NT2/D1 (cell line): ENCODE measurements around the gene SLC25A48.
"Not testable (repeated sequence)": the region's sequence is repeated elsewhere in the genome, so short reads cannot be mapped to it uniquely, and the experiment has no call there.

Experiments used
- DNase-seq: peaks from one replicate; pipeline ENCODE4 v3.0.0-alpha.2; 2011; ENCODE audit warnings: low read depth, low spot score
- H3K27me3 ChIP-seq: 2 replicates; pipeline ENCODE4 v1.6.0; 2011; ENCODE audit warnings: mild to moderate bottlenecking; ENCODE audit not compliant: insufficient read length, insufficient read depth
- H3K36me3 ChIP-seq: 2 replicates; pipeline ENCODE4 v1.6.1; 2011; ENCODE audit warnings: mild to moderate bottlenecking, low read length, mixed read lengths; ENCODE audit not compliant: insufficient read depth, insufficient read length
- H3K4me1 ChIP-seq: 2 replicates; pipeline ENCODE4 v1.5.1; 2011; ENCODE audit not compliant: insufficient read depth, insufficient read length
- H3K4me3 ChIP-seq: 2 replicates; pipeline ENCODE4 v1.5.1; 2011; ENCODE audit warnings: low read depth; ENCODE audit not compliant: insufficient read length
- H3K9ac ChIP-seq: 2 replicates; pipeline ENCODE4 v1.6.0; 2011; ENCODE audit warnings: low read depth; ENCODE audit not compliant: insufficient read length
- H3K9me3 ChIP-seq: 2 replicates; pipeline ENCODE4 v1.5.1; 2011; ENCODE audit warnings: mild to moderate bottlenecking, low read length; ENCODE audit not compliant: insufficient read depth
- SUZ12 ChIP-seq: IDR thresholded peaks from 2 replicates; pipeline ENCODE4 v1.6.1; 2011; ENCODE audit not compliant: insufficient read length, insufficient read depth; ENCODE audit errors: extremely low read depth
- YY1 ChIP-seq: IDR thresholded peaks from 2 replicates; pipeline ENCODE4 v1.6.1; 2011; ENCODE audit not compliant: insufficient read length, insufficient read depth
- ZNF274 ChIP-seq: IDR thresholded peaks from 2 replicates; pipeline ENCODE4 v1.6.1; 2011; ENCODE audit warnings: mild to moderate bottlenecking, low read depth, low read length

Gene SLC25A48

DNA sequence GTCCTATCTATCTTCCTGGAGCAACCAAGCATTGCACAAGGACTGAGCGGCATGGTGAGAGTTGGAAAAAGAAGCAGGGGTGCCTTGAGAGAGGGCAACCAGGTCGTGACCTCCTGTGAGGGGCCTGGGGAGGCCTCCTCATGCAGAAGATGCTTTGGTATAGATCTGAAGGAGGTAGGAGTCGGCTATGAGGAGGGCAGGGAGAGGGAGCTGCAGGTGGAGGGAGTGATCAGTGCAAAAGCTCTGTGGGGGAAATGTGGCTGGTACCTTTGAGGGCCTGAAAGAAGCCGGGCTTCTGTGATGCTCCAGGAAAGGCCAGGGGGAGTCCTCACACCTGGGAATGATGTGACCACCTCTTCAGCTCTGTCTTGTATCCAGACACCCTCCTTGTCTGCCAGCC lies 3.6 kb upstream of the SLC25A48 start:
- no peak for TF ChIP-seq ZNF274
- TF ChIP-seq SUZ12, result no peak
- no peak for TF ChIP-seq YY1
- Histone ChIP-seq H3K9ac (no peak overlapping the region), H3K36me3 (no peaks in the 10 kb centered on the region), H3K4me3 (no peak overlapping the region), H3K27me3 (peaks cover 75% of the 10 kb centered on the region), H3K9me3 (no peaks in the 10 kb centered on the region), H3K4me1 (no peaks in the 10 kb centered on the region)
- no peak for DNase-seq

DNA sequence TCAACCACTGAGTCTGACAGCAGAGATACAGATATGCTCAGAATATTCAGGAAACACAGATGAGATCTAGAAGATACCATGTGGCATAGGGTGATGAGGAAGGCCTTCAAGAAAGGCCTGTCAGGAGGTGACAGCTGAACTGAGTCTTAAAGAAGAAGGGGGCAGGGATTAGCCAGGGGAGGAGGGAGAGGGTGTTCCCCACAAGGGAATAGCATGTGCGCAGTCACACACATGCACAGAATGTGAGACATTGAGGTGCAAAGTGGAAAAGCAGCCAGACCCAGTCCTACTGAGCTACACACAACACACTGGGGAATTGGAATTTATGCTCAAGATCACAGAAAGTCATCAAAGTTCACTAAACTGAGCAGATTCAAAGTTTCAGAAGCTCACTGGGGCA lies 3.0 kb upstream of the SLC25A48 start:
- DNase-seq, result no peak
- H3K36me3 ChIP-seq, result no peaks in the 10 kb centered on the region
- H3K27me3 ChIP-seq, result peaks cover 81% of the 10 kb centered on the region
- H3K9me3 ChIP-seq, result no peaks in the 10 kb centered on the region
- no peaks in the 10 kb centered on the region for H3K4me1 ChIP-seq
- no peak overlapping the region for H3K9ac ChIP-seq
- H3K4me3 ChIP-seq, result no peak overlapping the region
- no peak for TF ChIP-seq ZNF274
- no peak for TF ChIP-seq YY1
- TF ChIP-seq SUZ12, result no peak

DNA sequence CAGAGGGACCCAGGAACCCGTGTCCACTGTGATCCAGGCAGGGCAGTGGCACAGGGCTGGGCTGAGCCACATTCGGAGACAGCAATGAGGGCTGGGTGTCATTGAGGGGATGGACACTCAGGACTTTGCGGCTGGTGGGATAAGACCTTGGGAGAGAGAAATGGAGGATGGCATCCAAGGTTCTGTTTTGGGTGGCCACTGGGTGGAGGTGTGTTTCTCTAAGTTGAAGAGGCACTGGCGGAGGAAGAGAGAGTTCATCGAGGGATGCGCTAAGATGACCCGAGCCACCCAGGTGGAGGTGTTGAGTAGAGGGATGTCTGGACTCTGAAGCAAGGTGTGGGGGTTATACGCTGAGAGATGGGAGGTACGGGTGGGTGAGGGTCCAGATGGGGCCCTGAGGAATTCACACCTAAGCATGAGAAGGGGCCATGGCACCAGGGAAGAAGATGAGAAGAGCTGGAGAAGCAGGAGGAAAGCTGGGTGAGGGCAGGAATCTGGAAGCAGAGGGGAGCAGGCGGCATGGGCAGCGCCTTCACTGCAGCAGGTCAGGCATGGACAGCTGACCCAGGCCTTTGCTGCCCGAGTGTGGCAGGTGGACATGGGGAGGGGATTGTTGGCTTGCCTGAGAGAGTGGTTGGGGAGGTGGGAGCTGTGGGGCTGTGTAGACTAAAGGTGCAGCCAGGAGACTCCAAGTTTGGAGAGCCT lies 2.5 kb upstream of the SLC25A48 start:
- no peaks in the 10 kb centered on the region for H3K4me1 ChIP-seq
- no peak for DNase-seq
- TF ChIP-seq SUZ12 (no peak), ZNF274 (no peak), YY1 (no peak)
- peaks cover 83% of the 10 kb centered on the region for H3K27me3 ChIP-seq
- no peaks in the 10 kb centered on the region for H3K36me3 ChIP-seq
- H3K4me3 ChIP-seq, result no peak overlapping the region
- H3K9me3 ChIP-seq, result no peaks in the 10 kb centered on the region
- no peak overlapping the region for H3K9ac ChIP-seq

DNA sequence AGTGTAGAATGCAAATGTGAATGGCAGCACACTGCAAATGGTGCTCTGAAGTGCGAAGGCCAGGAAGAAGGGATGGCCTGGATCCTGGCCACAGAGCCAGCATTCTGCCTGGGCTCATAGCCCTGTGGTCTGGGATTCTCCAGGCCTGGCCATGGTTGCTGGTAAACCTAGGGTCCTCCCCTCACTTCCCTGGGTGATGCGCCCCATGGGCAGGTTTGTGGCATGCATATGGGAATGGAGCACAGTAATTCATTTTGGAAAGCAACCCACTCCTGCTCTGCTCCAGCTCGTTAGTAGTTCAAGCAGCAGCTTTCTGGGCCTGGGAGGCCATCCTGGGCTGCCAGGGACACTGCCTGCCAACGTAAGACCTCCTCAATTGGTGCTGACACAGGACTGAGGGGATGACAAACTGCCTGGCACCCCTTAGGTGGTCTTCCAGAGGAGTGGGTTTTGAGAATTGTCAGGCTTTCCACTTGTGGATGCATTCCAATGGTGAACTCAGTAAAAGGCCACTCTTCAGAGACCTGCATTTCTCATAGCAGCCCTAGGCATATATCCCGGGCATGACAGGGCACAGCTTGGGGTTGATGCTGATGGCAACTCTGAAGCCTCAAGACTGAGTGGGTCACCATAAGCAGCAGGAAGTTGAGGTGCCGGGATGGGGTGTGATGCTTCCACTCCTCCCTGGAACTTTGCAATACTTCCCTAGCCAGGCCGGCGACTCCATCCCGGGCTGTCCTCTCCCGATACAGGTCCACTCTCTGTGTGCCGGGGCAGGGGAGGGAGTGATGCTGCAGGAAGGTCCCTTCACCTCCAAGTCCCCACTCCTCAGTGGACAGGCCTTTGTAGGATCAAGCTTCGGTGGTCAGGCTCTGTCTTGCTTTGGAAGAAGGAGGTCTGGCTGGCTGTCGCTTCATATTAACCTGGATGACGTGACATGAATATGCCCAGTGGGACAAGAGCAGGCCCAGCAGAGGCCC lies 1.2 kb upstream of the SLC25A48 start:
- peaks cover 83% of the 10 kb centered on the region for H3K27me3 ChIP-seq
- peaks cover 5% of the 10 kb centered on the region; the same call in 1 of the 2 replicates for H3K9me3 ChIP-seq
- TF ChIP-seq YY1 (no peak), SUZ12 (no peak), ZNF274 (no peak)

DNA sequence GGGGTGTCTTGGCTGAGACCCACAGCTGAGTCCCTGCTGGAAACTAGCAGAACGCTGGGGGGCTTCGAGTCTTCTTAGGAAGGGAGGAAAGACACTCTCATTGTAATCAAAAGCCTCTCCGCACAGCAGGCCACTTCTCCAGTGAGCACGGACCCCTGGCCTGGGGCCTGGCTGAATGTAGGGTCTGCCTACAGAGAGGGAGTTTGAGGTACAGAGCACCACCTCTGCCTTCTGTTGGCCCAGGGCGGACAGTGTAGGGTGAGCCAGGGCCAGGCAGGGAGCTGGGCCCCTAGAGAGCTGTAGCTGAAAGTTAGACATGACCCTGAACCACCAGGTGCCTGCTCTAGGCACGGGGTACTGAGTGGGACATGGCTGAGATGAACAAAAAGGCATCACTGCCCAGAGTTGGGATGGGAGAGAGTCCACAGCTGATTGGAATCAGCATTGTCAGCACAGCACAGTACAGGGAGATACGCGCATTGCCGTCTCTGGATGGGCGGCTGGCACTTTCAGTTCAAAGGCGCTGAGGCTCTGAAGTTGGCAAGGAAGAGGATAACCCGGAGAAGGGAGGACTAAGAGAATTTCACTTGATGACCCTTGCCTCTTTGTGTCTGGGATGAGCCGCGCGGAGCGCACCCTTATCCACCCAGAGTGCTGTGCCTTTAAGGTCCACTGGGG lies 363 bp upstream of the SLC25A48 start:
- Histone ChIP-seq H3K4me3 (peak overlapping the region; percentile 58), H3K4me1 (no peaks in the 10 kb centered on the region), H3K27me3 (peaks cover 74% of the 10 kb centered on the region), H3K9me3 (peaks cover 14% of the 10 kb centered on the region; the same call in 1 of the 2 replicates), H3K36me3 (no peaks in the 10 kb centered on the region), H3K9ac (no peak overlapping the region)
- DNase-seq, result no peak
- TF ChIP-seq ZNF274, result no peak
- TF ChIP-seq SUZ12, result no peak
- TF ChIP-seq YY1, result no peak

More for the DNA sequence above, 1.2 kb upstream of the SLC25A48 start:
- Histone ChIP-seq H3K4me1 (no peaks in the 10 kb centered on the region), H3K9ac (no peak overlapping the region), H3K4me3 (no peak overlapping the region), H3K36me3 (no peaks in the 10 kb centered on the region)
- no peak for DNase-seq

DNA sequence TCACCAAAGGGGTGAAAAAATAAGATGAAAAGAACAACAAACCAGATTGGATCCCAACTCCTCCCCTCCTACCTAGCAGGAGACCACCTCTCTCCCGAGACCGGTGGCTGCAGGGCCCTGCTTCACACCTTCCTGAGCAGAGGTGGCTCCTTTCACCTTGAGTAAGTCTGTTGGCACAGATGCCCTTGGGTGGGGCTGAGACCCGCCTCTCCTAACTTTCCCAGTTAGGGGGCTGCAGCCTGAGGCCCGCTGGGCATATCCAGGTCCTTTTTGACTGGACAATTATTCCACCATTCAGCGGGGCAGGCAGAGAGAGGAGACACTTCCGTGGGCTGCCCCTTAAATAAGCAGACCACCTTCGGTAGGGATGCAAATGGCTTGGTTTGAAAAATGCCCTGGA lies 1.3 kb downstream of the SLC25A48 start:
- Histone ChIP-seq H3K4me1 (no peaks in the 10 kb centered on the region), H3K4me3 (no peak overlapping the region), H3K9me3 (peaks cover 18% of the 10 kb centered on the region; the same call in 1 of the 2 replicates), H3K36me3 (no peaks in the 10 kb centered on the region), H3K9ac (no peak overlapping the region), H3K27me3 (peaks cover 58% of the 10 kb centered on the region)
- TF ChIP-seq YY1 (no peak), ZNF274 (no peak), SUZ12 (no peak)
- no peak for DNase-seq

DNA sequence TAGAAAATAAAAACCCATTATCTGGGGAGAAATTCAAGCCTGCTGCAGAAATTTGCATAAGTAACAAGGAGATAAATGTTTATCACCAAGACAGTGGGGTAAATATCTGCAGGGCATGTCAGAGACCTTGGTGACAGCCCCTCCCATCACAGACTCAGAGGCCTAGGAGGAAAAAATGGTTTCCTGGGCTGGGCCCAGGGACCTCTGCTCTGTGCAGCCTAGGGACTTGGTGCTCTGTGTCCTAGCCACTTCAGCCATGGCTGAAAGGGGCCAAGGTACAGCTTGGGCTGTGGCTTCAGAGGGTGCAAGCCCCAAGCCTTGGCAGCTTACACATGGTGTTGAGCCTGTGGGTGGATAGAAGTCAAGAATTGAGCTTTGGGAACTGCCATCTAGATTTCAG lies 3.9 kb downstream of the SLC25A48 start:
- Histone ChIP-seq H3K27me3 (peaks cover 33% of the 10 kb centered on the region), H3K9me3 (peaks cover 18% of the 10 kb centered on the region; the same call in 1 of the 2 replicates)
- not testable (repeated sequence) for H3K4me3 ChIP-seq, H3K36me3 ChIP-seq, H3K4me1 ChIP-seq, DNase-seq, H3K9ac ChIP-seq
